ENCODE data around the gene DENR. TPM values are rescaled to one million over a fixed set of nuclear protein-coding genes. Genes with fewer than 3 reads are reported as not detected.

The DENR gene
- total RNA-seq, 1 donor from 2014 or later, result 37.1 TPM

DNA sequence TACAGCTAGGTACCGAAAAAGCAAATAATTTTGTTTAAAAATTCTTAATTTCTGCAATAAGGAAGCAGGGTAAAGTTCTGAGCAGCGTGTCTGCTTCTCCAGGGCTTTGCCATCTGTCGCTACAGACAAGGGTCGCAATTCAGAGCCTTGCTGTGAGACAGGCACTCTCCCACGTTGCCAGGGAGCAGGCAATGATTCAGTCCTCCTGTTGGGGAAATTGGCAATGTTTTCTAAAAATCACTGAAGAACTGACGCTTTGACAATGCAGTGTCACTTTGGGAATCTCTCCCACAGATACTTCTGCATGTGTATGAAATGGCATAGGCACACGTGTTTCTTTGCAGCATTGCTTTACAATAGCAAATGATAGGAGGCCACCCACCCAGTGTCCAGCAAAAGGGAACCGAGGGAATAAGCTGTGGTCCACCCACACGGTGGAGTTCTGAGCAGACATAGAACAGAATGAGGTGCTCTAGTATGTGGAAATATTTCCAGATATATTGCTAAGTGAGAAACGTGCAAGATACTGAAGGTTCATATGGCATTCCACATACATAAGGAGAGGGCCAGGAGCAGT is 66.7 kb downstream of the DENR start:
- no peak for DNase-seq (ENCODE audit: low spot score)

DNA sequence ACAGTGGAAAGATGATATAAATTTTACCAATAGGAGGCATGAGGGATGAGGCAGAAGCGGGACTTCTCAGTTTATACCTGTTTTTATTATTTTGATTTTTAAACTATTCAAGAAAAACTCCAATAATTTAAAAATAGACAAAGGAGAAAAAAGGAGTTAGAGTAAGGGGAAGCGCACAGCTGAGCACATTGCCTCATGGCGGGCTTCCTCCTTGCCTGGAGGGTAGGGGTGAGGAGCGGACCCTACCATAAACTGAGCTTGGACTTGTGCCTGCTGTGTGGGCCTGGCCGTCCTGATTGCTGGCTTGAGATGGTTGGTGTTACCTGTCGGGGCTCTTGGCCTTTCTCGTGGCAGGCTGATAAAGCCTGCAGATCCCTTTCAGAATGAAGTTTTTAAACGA is 67.5 kb downstream of the DENR start:
- no peak for DNase-seq (ENCODE audit: low spot score)

Other genes with a start within 250 kb of the DENR start
- 95.3 TPM for gene RSRC2, start 225.9 kb upstream of the DENR start, total RNA-seq (ENCODE audit: insufficient read depth, low replicate concordance)
- gene KNTC1, start 225.6 kb upstream of the DENR start, total RNA-seq (ENCODE audit: insufficient read depth, low replicate concordance), result 10.8 TPM
- gene HCAR2, start 49.5 kb upstream of the DENR start, total RNA-seq (ENCODE audit: insufficient read depth, low replicate concordance), result 7.2 TPM
- gene HCAR3, start 36.0 kb upstream of the DENR start, total RNA-seq (ENCODE audit: insufficient read depth, low replicate concordance), result 0.96 TPM
- 3.4 TPM for gene HCAR1, start 22.0 kb upstream of the DENR start, total RNA-seq (ENCODE audit: insufficient read depth, low replicate concordance)
- 3.4 TPM for gene CCDC62, start 21.7 kb downstream of the DENR start, total RNA-seq (ENCODE audit: insufficient read depth, low replicate concordance)
- 12.0 TPM for gene HIP1R, start 82.6 kb downstream of the DENR start, total RNA-seq (ENCODE audit: insufficient read depth, low replicate concordance)
- gene VPS37B, start 143.3 kb downstream of the DENR start, total RNA-seq (ENCODE audit: insufficient read depth, low replicate concordance), result 25.3 TPM
- gene ABCB9, start 213.6 kb downstream of the DENR start, total RNA-seq (ENCODE audit: insufficient read depth, low replicate concordance), result 6.5 TPM
- gene OGFOD2, start 222.4 kb downstream of the DENR start, total RNA-seq (ENCODE audit: insufficient read depth, low replicate concordance), result 2.4 TPM
- gene ARL6IP4, start 227.9 kb downstream of the DENR start, total RNA-seq (ENCODE audit: insufficient read depth, low replicate concordance), result 105 TPM